Measurements from ENCODE around the gene SH3GLB1. TPM values are rescaled to one million over a fixed set of nuclear protein-coding genes. Genes with fewer than 3 reads are reported as not detected.

SH3GLB1 gene
- total RNA-seq, 1 donor from 2014 or later = 117 TPM

DNA sequence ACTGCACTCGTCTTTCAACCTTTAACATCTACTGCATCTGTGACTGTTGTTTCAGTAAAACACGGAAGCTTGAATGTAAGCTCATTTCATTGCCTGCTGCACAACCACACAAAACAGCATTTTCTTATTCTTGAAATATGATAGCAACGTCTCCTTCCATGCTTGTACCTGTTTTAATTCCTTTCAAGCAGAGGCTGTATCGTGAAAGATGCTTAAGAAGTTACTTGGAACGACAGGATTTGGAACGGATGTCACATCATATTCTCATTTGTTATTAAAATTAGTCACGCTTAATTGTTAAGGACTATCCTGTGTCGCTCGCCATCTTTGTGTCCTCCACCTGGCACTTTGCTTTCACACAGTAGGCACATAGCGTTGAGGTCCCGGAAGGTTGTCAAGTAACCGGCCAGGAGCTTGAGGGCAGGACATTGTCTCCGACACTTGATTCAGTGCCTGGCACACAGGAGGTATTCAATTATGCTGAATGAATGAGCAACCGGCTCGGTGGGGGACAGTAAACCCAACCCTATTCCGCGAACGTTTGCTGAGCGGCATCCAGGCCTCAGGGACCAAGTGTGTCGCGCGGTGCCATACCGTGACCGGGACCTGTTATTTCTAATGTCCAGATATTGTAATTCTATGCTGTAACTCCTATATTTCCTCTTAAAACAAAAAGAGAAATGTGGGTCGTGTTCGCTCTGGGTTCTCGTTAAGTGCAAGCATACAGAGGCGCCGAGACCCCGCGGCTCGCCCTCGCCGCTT, 499 bp upstream of the SH3GLB1 start:
- Mint-ChIP-seq H3K27me3 (ENCODE audit: unreplicated experiment) (peaks cover 7% of the 10 kb centered on the region), H3K9me3 (ENCODE audit: unreplicated experiment) (no peaks in the 10 kb centered on the region), H3K27ac (ENCODE audit: unreplicated experiment) (peak overlapping the region; percentile 84), H3K36me3 (ENCODE audit: low read depth, unreplicated experiment) (peaks cover 10% of the 10 kb centered on the region), H3K4me3 (ENCODE audit: unreplicated experiment) (peak overlapping the region; percentile 90), H3K4me1 (ENCODE audit: unreplicated experiment) (peaks cover 21% of the 10 kb centered on the region)
- no peak for DNase-seq (ENCODE audit: low spot score)
- TF ChIP-seq CTCF (IDR thresholded peaks at IDR 0.05; ENCODE audit: unreplicated experiment) = no peak

DNA sequence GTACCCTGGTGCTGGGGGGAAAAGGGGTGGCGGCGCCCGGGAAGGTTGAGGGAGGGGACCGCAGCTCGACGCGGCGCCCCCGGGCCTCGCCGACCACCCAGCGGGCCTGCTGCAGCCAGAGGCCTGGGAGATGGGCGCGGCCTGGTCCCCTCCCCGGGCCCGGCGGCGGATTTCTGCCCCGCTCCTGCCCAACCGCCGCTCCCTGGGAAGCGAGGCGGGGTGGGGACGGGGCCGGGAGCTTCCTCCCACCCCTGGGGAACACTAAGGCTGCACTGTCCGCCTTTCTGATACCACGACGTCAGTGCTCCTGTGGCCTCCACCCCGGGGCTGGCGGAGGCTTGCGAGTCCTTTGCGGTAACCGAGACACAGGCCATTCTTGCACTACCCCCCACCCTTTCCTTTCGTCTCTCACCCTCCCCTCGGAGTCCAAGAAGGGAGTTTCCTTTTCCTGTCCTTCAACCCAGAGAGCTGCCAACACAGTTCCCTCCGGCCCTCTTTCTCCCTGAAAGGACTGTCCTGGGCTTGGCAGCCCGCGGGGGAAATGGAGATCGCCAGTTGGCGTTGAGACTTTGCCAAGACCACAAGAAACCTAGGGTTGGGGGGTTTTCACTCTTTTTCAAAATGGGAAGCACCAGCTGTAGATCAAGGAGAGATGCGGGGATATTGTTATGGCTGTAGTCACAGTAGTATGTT, 742 bp downstream of the SH3GLB1 start:
- Mint-ChIP-seq H3K9me3 (ENCODE audit: unreplicated experiment) (no peaks in the 10 kb centered on the region), H3K27me3 (ENCODE audit: unreplicated experiment) (peaks cover 7% of the 10 kb centered on the region), H3K4me3 (ENCODE audit: unreplicated experiment) (peak overlapping the region; percentile 100), H3K4me1 (ENCODE audit: unreplicated experiment) (peaks cover 26% of the 10 kb centered on the region), H3K27ac (ENCODE audit: unreplicated experiment) (peak overlapping the region; percentile 98), H3K36me3 (ENCODE audit: low read depth, unreplicated experiment) (peaks cover 10% of the 10 kb centered on the region)
- DNase-seq (ENCODE audit: low spot score) = peak; percentile 63
- no peak for TF ChIP-seq CTCF (IDR thresholded peaks at IDR 0.05; ENCODE audit: unreplicated experiment)

- Mint-ChIP-seq H3K4me1 (ENCODE audit: unreplicated experiment) (peaks cover 28% of the 10 kb centered on the region), H3K4me3 (ENCODE audit: unreplicated experiment) (peak overlapping the region; percentile 100), H3K36me3 (ENCODE audit: low read depth, unreplicated experiment) (peaks cover 10% of the 10 kb centered on the region), H3K27ac (ENCODE audit: unreplicated experiment) (peak overlapping the region; percentile 98), H3K9me3 (ENCODE audit: unreplicated experiment) (no peaks in the 10 kb centered on the region), H3K27me3 (ENCODE audit: unreplicated experiment) (peaks cover 7% of the 10 kb centered on the region)
- DNase-seq (ENCODE audit: low spot score) = no peak
- no peak for TF ChIP-seq CTCF (IDR thresholded peaks at IDR 0.05; ENCODE audit: unreplicated experiment)
Observed at GRCh38 chr1:86705665-86705985, 1.2 kb downstream of the SH3GLB1 start.

GRCh38 chr1:86706018-86706635, 1.8 kb downstream of the SH3GLB1 start:
- H3K27me3 Mint-ChIP-seq (ENCODE audit: unreplicated experiment) = peaks cover 7% of the 10 kb centered on the region
- peak overlapping the region; percentile 98 for H3K27ac Mint-ChIP-seq (ENCODE audit: unreplicated experiment)
- no peak for TF ChIP-seq CTCF (IDR thresholded peaks at IDR 0.05; ENCODE audit: unreplicated experiment)
- peak overlapping the region; percentile 100 for H3K4me3 Mint-ChIP-seq (ENCODE audit: unreplicated experiment)
- H3K9me3 Mint-ChIP-seq (ENCODE audit: unreplicated experiment) = no peaks in the 10 kb centered on the region
- peaks cover 28% of the 10 kb centered on the region for H3K4me1 Mint-ChIP-seq (ENCODE audit: unreplicated experiment)
- H3K36me3 Mint-ChIP-seq (ENCODE audit: low read depth, unreplicated experiment) = peaks cover 10% of the 10 kb centered on the region
- DNase-seq (ENCODE audit: low spot score) = no peak

Measured in endothelial cell (in vitro differentiated cells).